ENCODE data around the gene SBF2.
A peak's percentile ranks its signal among the peaks of the same experiment; 100 is the strongest.

SBF2 gene

GRCh38 chr11:10315083-10315482, 21.1 kb upstream of the SBF2 start:
- no peak overlapping the region for H3K9ac ChIP-seq (ENCODE audit: low read depth, low read length, poor library complexity)
- H3K4me2 ChIP-seq (ENCODE audit: insufficient read depth, low read length, poor library complexity, severe bottlenecking), result no peak overlapping the region
- H3K36me3 ChIP-seq (replicated peaks in 1 of 2; ENCODE audit: control insufficient read depth in 2 of 2, insufficient read depth in 2 of 2, low read length in 2 of 2), result no peaks in the 10 kb centered on the region
- no peak overlapping the region for H2BK120ac ChIP-seq (ENCODE audit: low read depth, low read length)
- H2BK5ac ChIP-seq (ENCODE audit: low read length), result no peak overlapping the region
- H2BK15ac ChIP-seq (ENCODE audit: low read length), result no peak overlapping the region
- H4K91ac ChIP-seq (ENCODE audit: low read depth, low read length, poor library complexity), result no peak overlapping the region
- no peaks in the 10 kb centered on the region for H3K9me3 ChIP-seq (replicated peaks in 1 of 2; ENCODE audit: control insufficient read depth in 2 of 2, insufficient read depth in 1 of 2, low read depth in 1 of 2, low read length in 2 of 2)
- no peak overlapping the region for H3K14ac ChIP-seq (ENCODE audit: low read length)
- H3K4ac ChIP-seq (ENCODE audit: low read length), result no peak overlapping the region
- no peak for DNase-seq (ENCODE audit: low spot score)
- H3K18ac ChIP-seq (ENCODE audit: low read length), result no peak overlapping the region
- WGBS, 2 donors (ENCODE audit: extremely low coverage in 2 of 2, insufficient read length in 2 of 2, insufficient replicate concordance in 1 of 2), result no CpG with 5 or more reads among the region's 6 CpGs
- no peak overlapping the region for H3K4me3 ChIP-seq (ENCODE audit: low read length in 2 of 2)
- no peak overlapping the region for H2BK12ac ChIP-seq (ENCODE audit: low read length)
- no peaks in the 10 kb centered on the region for H3K79me1 ChIP-seq (ENCODE audit: low read depth, low read length)
- H3K27me3 ChIP-seq (ENCODE audit: control insufficient read depth in 3 of 3, insufficient read depth in 3 of 3, low read depth in 1 of 3, low read length in 3 of 3), result no peaks in the 10 kb centered on the region
- no peak overlapping the region for H2AFZ ChIP-seq (ENCODE audit: low read length)
- H3K27ac ChIP-seq (replicated peaks; ENCODE audit: low read length), result no peak overlapping the region
- H3K4me1 ChIP-seq (ENCODE audit: control insufficient read depth in 2 of 2, insufficient read depth in 1 of 2, low read depth in 1 of 2, low read length in 2 of 2), result peaks cover 12 to 21% of the 10 kb centered on the region in 2 donors
- H4K8ac ChIP-seq (ENCODE audit: low read depth, low read length), result no peak overlapping the region
- H2AK5ac ChIP-seq (ENCODE audit: low read depth, low read length), result no peak overlapping the region
- H3K23ac ChIP-seq (ENCODE audit: low read depth, low read length, poor library complexity), result no peak overlapping the region

GRCh38 chr11:10314199-10315072, 20.4 kb upstream of the SBF2 start:
- Histone ChIP-seq H3K36me3 (replicated peaks in 1 of 2; ENCODE audit: control insufficient read depth in 2 of 2, insufficient read depth in 2 of 2, low read length in 2 of 2) (no peaks in the 10 kb centered on the region), H4K91ac (ENCODE audit: low read depth, low read length, poor library complexity) (no peak overlapping the region), H2AK5ac (ENCODE audit: low read depth, low read length) (no peak overlapping the region), H3K4me2 (ENCODE audit: insufficient read depth, low read length, poor library complexity, severe bottlenecking) (no peak overlapping the region), H3K9ac (ENCODE audit: low read depth, low read length, poor library complexity) (no peak overlapping the region), H3K18ac (ENCODE audit: low read length) (no peak overlapping the region), H3K23ac (ENCODE audit: low read depth, low read length, poor library complexity) (no peak overlapping the region), H2BK5ac (ENCODE audit: low read length) (no peak overlapping the region), H3K14ac (ENCODE audit: low read length) (no peak overlapping the region), H3K79me1 (ENCODE audit: low read depth, low read length) (no peaks in the 10 kb centered on the region), H2AFZ (ENCODE audit: low read length) (peak overlapping the region; percentile 51), H2BK15ac (ENCODE audit: low read length) (no peak overlapping the region), H3K9me3 (replicated peaks in 1 of 2; ENCODE audit: control insufficient read depth in 2 of 2, insufficient read depth in 1 of 2, low read depth in 1 of 2, low read length in 2 of 2) (no peaks in the 10 kb centered on the region), H3K4me1 (ENCODE audit: control insufficient read depth in 2 of 2, insufficient read depth in 1 of 2, low read depth in 1 of 2, low read length in 2 of 2) (peaks cover 12 to 21% of the 10 kb centered on the region in 2 donors), H3K27ac (replicated peaks; ENCODE audit: low read length) (no peak overlapping the region), H3K27me3 (ENCODE audit: control insufficient read depth in 3 of 3, insufficient read depth in 3 of 3, low read depth in 1 of 3, low read length in 3 of 3) (no peaks in the 10 kb centered on the region), H3K4me3 (ENCODE audit: low read length in 2 of 2) (no peak overlapping the region), H2BK120ac (ENCODE audit: low read depth, low read length) (no peak overlapping the region), H3K4ac (ENCODE audit: low read length) (no peak overlapping the region), H2BK12ac (ENCODE audit: low read length) (no peak overlapping the region), H4K8ac (ENCODE audit: low read depth, low read length) (no peak overlapping the region)
- DNase-seq (ENCODE audit: low spot score), result no peak
- no CpG with 5 or more reads among the region's 8 CpGs for WGBS, 2 donors (ENCODE audit: extremely low coverage in 2 of 2, insufficient read length in 2 of 2, insufficient replicate concordance in 1 of 2)

DNA sequence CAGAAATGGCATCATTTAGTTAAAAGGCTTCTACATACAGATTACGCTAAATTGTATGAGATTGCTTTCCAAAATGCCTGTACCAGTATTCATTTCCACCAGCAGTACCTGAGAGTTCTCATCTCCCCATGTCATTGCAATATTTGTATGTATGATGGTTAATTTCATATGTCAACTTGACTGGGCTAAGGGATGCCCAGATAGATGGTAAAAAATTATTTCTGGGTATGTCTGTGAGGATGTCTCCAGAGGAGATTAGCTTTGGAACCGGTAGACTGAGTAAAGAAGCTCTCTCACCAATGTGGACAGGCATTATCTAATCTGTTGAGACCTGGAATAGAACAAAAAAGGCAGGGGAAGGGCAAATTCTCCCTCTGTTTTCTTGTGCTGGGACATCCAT, 17.8 kb upstream of the SBF2 start:
- Histone ChIP-seq H4K8ac (ENCODE audit: low read depth, low read length) (no peak overlapping the region), H3K14ac (ENCODE audit: low read length) (no peak overlapping the region), H4K91ac (ENCODE audit: low read depth, low read length, poor library complexity) (no peak overlapping the region), H3K4me3 (ENCODE audit: low read length in 2 of 2) (no peak overlapping the region), H2BK120ac (ENCODE audit: low read depth, low read length) (no peak overlapping the region), H3K23ac (ENCODE audit: low read depth, low read length, poor library complexity) (no peak overlapping the region), H2BK5ac (ENCODE audit: low read length) (no peak overlapping the region), H3K9me3 (replicated peaks in 1 of 2; ENCODE audit: control insufficient read depth in 2 of 2, insufficient read depth in 1 of 2, low read depth in 1 of 2, low read length in 2 of 2) (peaks cover 0 to 4% of the 10 kb centered on the region in 2 donors), H3K4me2 (ENCODE audit: insufficient read depth, low read length, poor library complexity, severe bottlenecking) (no peak overlapping the region), H3K9ac (ENCODE audit: low read depth, low read length, poor library complexity) (no peak overlapping the region), H3K36me3 (replicated peaks in 1 of 2; ENCODE audit: control insufficient read depth in 2 of 2, insufficient read depth in 2 of 2, low read length in 2 of 2) (peaks cover 0 to 6% of the 10 kb centered on the region in 2 donors), H2AFZ (ENCODE audit: low read length) (no peak overlapping the region), H2AK5ac (ENCODE audit: low read depth, low read length) (no peak overlapping the region), H3K4ac (ENCODE audit: low read length) (no peak overlapping the region), H3K27ac (replicated peaks; ENCODE audit: low read length) (no peak overlapping the region), H3K79me1 (ENCODE audit: low read depth, low read length) (no peaks in the 10 kb centered on the region), H3K27me3 (ENCODE audit: control insufficient read depth in 3 of 3, insufficient read depth in 3 of 3, low read depth in 1 of 3, low read length in 3 of 3) (peaks cover 0 to 9% (median under 1%) of the 10 kb centered on the region in 3 experiments), H3K18ac (ENCODE audit: low read length) (no peak overlapping the region), H2BK12ac (ENCODE audit: low read length) (no peak overlapping the region), H2BK15ac (ENCODE audit: low read length) (no peak overlapping the region), H3K4me1 (ENCODE audit: control insufficient read depth in 2 of 2, insufficient read depth in 1 of 2, low read depth in 1 of 2, low read length in 2 of 2) (peaks cover 2 to 11% of the 10 kb centered on the region in 2 donors)
- WGBS, 2 donors (ENCODE audit: extremely low coverage in 2 of 2, insufficient read length in 2 of 2, insufficient replicate concordance in 1 of 2), result no CpG with 5 or more reads among the region's 2 CpGs
- no peak for DNase-seq (ENCODE audit: low spot score)

DNA sequence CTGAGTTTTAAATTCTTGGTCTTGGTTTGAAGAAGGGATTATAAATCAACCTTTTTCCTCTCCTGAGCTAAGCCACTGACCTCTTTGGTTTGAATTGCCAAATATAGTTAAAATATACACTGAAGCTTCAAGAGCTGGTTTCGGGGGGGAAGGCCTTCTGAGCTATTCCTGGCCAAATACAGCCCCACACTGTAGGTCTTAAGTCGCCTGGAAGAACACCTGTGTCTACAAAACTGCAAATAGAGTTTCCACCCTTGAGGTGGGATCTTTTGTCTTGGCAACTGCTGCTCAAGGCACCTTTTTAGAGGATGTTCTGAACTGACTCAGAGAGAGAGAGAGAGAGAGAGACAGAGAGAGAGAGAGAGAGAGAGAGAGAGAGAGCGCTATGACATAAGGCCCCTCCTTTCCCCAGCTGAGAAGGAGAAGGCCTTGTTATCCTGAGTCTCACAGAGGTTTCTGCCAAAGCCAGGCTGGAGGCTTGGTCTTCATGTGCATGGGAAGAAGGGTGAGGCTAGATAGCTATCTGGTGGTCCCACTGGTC, 16.4 kb upstream of the SBF2 start:
- no peak overlapping the region for H2BK5ac ChIP-seq (ENCODE audit: low read length)
- no peak overlapping the region for H4K8ac ChIP-seq (ENCODE audit: low read depth, low read length)
- no CpG with 5 or more reads among the region's 3 CpGs for WGBS, 2 donors (ENCODE audit: extremely low coverage in 2 of 2, insufficient read length in 2 of 2, insufficient replicate concordance in 1 of 2)
- H4K91ac ChIP-seq (ENCODE audit: low read depth, low read length, poor library complexity), result no peak overlapping the region
- no peak overlapping the region for H3K18ac ChIP-seq (ENCODE audit: low read length)
- no peak overlapping the region for H3K23ac ChIP-seq (ENCODE audit: low read depth, low read length, poor library complexity)
- H2AFZ ChIP-seq (ENCODE audit: low read length), result no peak overlapping the region
- no peak overlapping the region for H3K4me3 ChIP-seq (ENCODE audit: low read length in 2 of 2)
- no peak overlapping the region for H3K27ac ChIP-seq (replicated peaks; ENCODE audit: low read length)
- no peak for DNase-seq (ENCODE audit: low spot score)
- no peak overlapping the region for H2BK12ac ChIP-seq (ENCODE audit: low read length)
- peaks cover 0 to 23% (median 7%) of the 10 kb centered on the region in 3 experiments for H3K27me3 ChIP-seq (ENCODE audit: control insufficient read depth in 3 of 3, insufficient read depth in 3 of 3, low read depth in 1 of 3, low read length in 3 of 3)
- peaks cover 4 to 8% of the 10 kb centered on the region in 2 donors for H3K4me1 ChIP-seq (ENCODE audit: control insufficient read depth in 2 of 2, insufficient read depth in 1 of 2, low read depth in 1 of 2, low read length in 2 of 2)
- no peak overlapping the region for H2BK120ac ChIP-seq (ENCODE audit: low read depth, low read length)
- H3K4ac ChIP-seq (ENCODE audit: low read length), result no peak overlapping the region
- no peaks in the 10 kb centered on the region for H3K79me1 ChIP-seq (ENCODE audit: low read depth, low read length)
- no peak overlapping the region for H2BK15ac ChIP-seq (ENCODE audit: low read length)
- H3K9ac ChIP-seq (ENCODE audit: low read depth, low read length, poor library complexity), result no peak overlapping the region
- H3K4me2 ChIP-seq (ENCODE audit: insufficient read depth, low read length, poor library complexity, severe bottlenecking), result no peak overlapping the region
- no peak overlapping the region for H3K14ac ChIP-seq (ENCODE audit: low read length)
- H3K9me3 ChIP-seq (replicated peaks in 1 of 2; ENCODE audit: control insufficient read depth in 2 of 2, insufficient read depth in 1 of 2, low read depth in 1 of 2, low read length in 2 of 2), result peaks cover 0 to 4% of the 10 kb centered on the region in 2 donors
- peaks cover 0 to 16% of the 10 kb centered on the region in 2 donors for H3K36me3 ChIP-seq (replicated peaks in 1 of 2; ENCODE audit: control insufficient read depth in 2 of 2, insufficient read depth in 2 of 2, low read length in 2 of 2)
- no peak overlapping the region for H2AK5ac ChIP-seq (ENCODE audit: low read depth, low read length)
